HepG2 (cell line): Measurements from ENCODE around the gene EYA2. TPM values are rescaled to one million over a fixed set of nuclear protein-coding genes. Genes with fewer than 3 reads are reported as not detected.

ENCODE experiments used
- ATF5 ChIP-seq: sonication (generic); formaldehyde crosslinking; IDR thresholded peaks from 2 replicates; pipeline ENCODE4 v1.4.0; 2020; ENCODE audit warnings: mild to moderate bottlenecking, low read depth, missing genetic modification reagents
- DNMT3B ChIP-seq: conservative IDR thresholded peaks from 2 replicates; pipeline ENCODE4 v1.6.1; 2016; ENCODE audit warnings: missing biosample characterization, control low read depth
- FOXM1 ChIP-seq: sonication (generic); formaldehyde crosslinking; IDR thresholded peaks from 2 replicates; pipeline ENCODE4 v1.5.0; 2020; ENCODE audit warnings: missing genetic modification reagents
- FOXO1 ChIP-seq: sonication (generic); formaldehyde crosslinking; IDR thresholded peaks from 2 replicates; pipeline ENCODE4 v1.4.0; 2020; ENCODE audit warnings: missing genetic modification reagents
- GABPB1 ChIP-seq: IDR thresholded peaks from 2 replicates; pipeline ENCODE4 v1.6.1; 2016; ENCODE audit warnings: mild to moderate bottlenecking, missing genetic modification reagents, moderate library complexity, missing compliant biosample characterization
- HDAC1 ChIP-seq: sonication (generic); formaldehyde crosslinking; IDR thresholded peaks from 2 replicates; pipeline ENCODE4 v1.5.1; 2020; ENCODE audit warnings: mild to moderate bottlenecking, missing genetic modification reagents
- HDAC2 ChIP-seq: sonication (generic); formaldehyde crosslinking; IDR thresholded peaks from 2 replicates; pipeline ENCODE4 v1.4.0; 2020; ENCODE audit warnings: missing genetic modification reagents
- KMT2B ChIP-seq: IDR thresholded peaks from 2 replicates; pipeline ENCODE4 v1.6.1; 2016; ENCODE audit warnings: missing genetic modification reagents, missing compliant biosample characterization
- MAFG ChIP-seq: sonication (generic); formaldehyde crosslinking; IDR thresholded peaks from 2 replicates; pipeline ENCODE4 v1.5.1; 2020; ENCODE audit warnings: mild to moderate bottlenecking, missing genetic modification reagents
- MLXIP ChIP-seq: sonication (generic); formaldehyde crosslinking; IDR thresholded peaks from 2 replicates; pipeline ENCODE4 v1.9.0; 2021; ENCODE audit warnings: missing genetic modification reagents, borderline replicate concordance
- RBFOX2 ChIP-seq: fragments of 200-400 bp; formaldehyde crosslinking; IDR thresholded peaks from 2 replicates; pipeline ENCODE4 v1.6.1; 2017; ENCODE audit warnings: low read depth, mild to moderate bottlenecking, low read length
- RFXAP ChIP-seq: sonication (generic); formaldehyde crosslinking; IDR thresholded peaks from 2 replicates; pipeline ENCODE4 v1.4.0; 2020; ENCODE audit warnings: missing genetic modification reagents, borderline replicate concordance
- RXRB ChIP-seq: IDR thresholded peaks from 2 replicates; pipeline ENCODE4 v1.6.1; 2016; ENCODE audit warnings: borderline replicate concordance, missing genetic modification reagents, missing compliant biosample characterization
- SOX13 ChIP-seq, 3 experiments: fragments of 450-650 bp in 1 of 3; sonication (generic) in 1 of 3; formaldehyde crosslinking in 1 of 3; IDR thresholded peaks in 2 of 3; conservative IDR thresholded peaks in 1 of 3; 2 replicates each; pipeline versions ENCODE4 v1.5.0 to v1.6.1; 2016 to 2020; ENCODE audit warnings: antibody characterized with exemption in 1 of 3, mild to moderate bottlenecking in 1 of 3, missing compliant biosample characterization in 1 of 3, missing genetic modification reagents in 1 of 3, moderate library complexity in 1 of 3
- SRSF1 ChIP-seq: fragments of 200-400 bp; formaldehyde crosslinking; optimal IDR thresholded peaks from 2 replicates; pipeline ENCODE3; 2017; ENCODE audit warnings: mild to moderate bottlenecking, low read depth, low read length, moderate library complexity
- THAP8 ChIP-seq: sonication (generic); formaldehyde crosslinking; IDR thresholded peaks from 2 replicates; pipeline ENCODE4 v1.5.1; 2020; ENCODE audit warnings: missing genetic modification reagents, mild to moderate bottlenecking, borderline replicate concordance
- ZNF121 ChIP-seq: sonication (generic); formaldehyde crosslinking; IDR thresholded peaks from 2 replicates; pipeline ENCODE4 v1.5.0; 2020; ENCODE audit warnings: mild to moderate bottlenecking, missing genetic modification reagents
- ZNF251 ChIP-seq: sonication (generic); formaldehyde crosslinking; IDR thresholded peaks from 2 replicates; pipeline ENCODE4 v1.9.0; 2021; ENCODE audit warnings: mild to moderate bottlenecking, missing genetic modification reagents
- ZNF317 ChIP-seq: sonication (generic); formaldehyde crosslinking; IDR thresholded peaks from 2 replicates; pipeline ENCODE4 v1.5.0; 2020; ENCODE audit warnings: mild to moderate bottlenecking, missing genetic modification reagents
- ZNF367 ChIP-seq: sonication (generic); formaldehyde crosslinking; IDR thresholded peaks from 2 replicates; pipeline ENCODE4 v1.4.0; 2020; ENCODE audit warnings: missing genetic modification reagents, borderline replicate concordance
- ZNF724P ChIP-seq: sonication (generic); formaldehyde crosslinking; IDR thresholded peaks from 2 replicates; pipeline ENCODE4 v1.8.0; 2022; ENCODE audit warnings: missing genetic modification reagents, borderline replicate concordance
- ZNF772 ChIP-seq: sonication (generic); formaldehyde crosslinking; IDR thresholded peaks from 2 replicates; pipeline ENCODE4 v1.5.0; 2020; ENCODE audit warnings: mild to moderate bottlenecking, missing genetic modification reagents
- ZNF784 ChIP-seq: sonication (generic); formaldehyde crosslinking; IDR thresholded peaks from 2 replicates; pipeline ENCODE4 v1.5.1; 2020; ENCODE audit warnings: missing genetic modification reagents, mild to moderate bottlenecking, borderline replicate concordance
- ZSCAN31 ChIP-seq: sonication (generic); formaldehyde crosslinking; IDR thresholded peaks from 2 replicates; pipeline ENCODE4 v1.5.0; 2020; ENCODE audit warnings: low read depth, mild to moderate bottlenecking, missing genetic modification reagents
- polyA plus RNA-seq, 8 experiments: library from polyadenylated mRNA; depleted of rRNA in 3 of 8; stranded (reverse) in 7 of 8; unstranded in 1 of 8; fragments of >200 nt; fragmentation: Illumina TruSeq in 4 of 8; extraction: Trizol in 4 of 8; gene quantifications; 2 replicates each; pipeline versions ENCODE4 v1.2.1 to v1.2.3, GENCODE V29; 2011 to 2016; ENCODE audit warnings: low read depth in 4 of 8, missing spikeins in 1 of 8, mixed read lengths in 1 of 8; ENCODE audit not compliant: insufficient read depth in 1 of 8
- total RNA-seq, 5 experiments: library from RNA; depleted of rRNA; stranded (reverse); fragments of >200 nt; fragmentation: Illumina TruSeq; extraction: Trizol; gene quantifications; 2 replicates each; pipeline ENCODE4 v1.2.3, GENCODE V29; 2016; ENCODE audit warnings: low read depth in 1 of 5

EYA2 gene
- total and polyA plus RNA-seq, 2 of the 13 experiments (the other 11 are each of a cell fraction or from before 2014, with no cell fraction given): not detected

DNA sequence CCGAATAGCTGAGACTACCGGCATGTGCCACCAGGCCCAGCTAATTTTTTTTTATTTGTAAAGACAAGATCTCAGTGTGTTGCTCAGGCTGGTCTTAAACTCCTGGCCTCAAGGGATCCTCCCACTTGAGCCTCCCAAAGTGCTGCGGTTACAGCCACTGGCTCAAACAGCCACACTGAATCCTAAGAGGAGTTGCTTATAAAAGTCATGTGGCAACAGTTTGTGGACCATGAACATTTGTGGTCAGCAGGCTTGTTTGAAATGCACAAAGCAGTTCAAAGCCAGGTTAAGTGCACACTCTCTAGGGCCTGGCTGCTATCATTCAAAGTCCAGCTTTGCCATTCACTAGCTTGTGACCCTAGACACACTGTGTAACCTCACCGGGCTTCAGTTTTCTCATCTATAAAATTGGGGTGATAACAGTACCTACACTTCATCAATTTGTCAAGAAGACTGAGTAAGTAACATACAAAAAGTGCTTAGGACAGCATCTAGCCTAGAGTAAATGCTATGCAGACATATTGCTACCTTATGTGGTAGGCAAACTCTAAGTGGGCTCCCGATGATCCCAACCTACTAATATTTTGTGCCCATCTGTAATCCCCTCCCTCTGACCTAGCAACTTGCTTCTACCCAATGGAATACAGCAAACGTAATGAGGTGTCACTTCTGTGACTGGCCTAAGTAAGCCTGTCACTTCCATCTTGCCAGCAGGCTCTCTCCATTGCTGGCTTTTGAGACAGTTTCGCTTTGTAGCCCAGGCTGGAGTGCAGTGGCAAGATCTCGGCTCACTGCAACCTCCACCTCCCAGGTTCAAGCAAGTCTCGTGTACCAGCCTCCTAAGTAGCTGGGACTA, 338.9 kb downstream of the EYA2 start (continued):
- TF ChIP-seq MLXIP: no peak
- TF ChIP-seq SOX13 (IDR thresholded peaks at IDR 0.05): peak; percentile 62; the same call in 1 of the 2 replicates
- TF ChIP-seq SOX13 (CRISPR knock-in tag; conservative IDR thresholded peaks at IDR 0.05 in 1 of 2, IDR thresholded peaks at IDR 0.05 in 1 of 2): peak in 1 of 2 experiments; percentile 93; a peak in 2 of 4 replicates
- no peak; the same call in 1 of the 2 replicates for TF ChIP-seq ZNF784
- 0 out of 2 replicates have a peak, but pooled peaks have one; percentile 70 for TF ChIP-seq ZNF724P (CRISPR knock-in tag)
- TF ChIP-seq ZNF367 (CRISPR knock-in tag): no peak
- peak; percentile 72; the same call in 1 of the 2 replicates for TF ChIP-seq HDAC1 (CRISPR knock-in tag)
- TF ChIP-seq FOXO1: peak; percentile 94
- peak; percentile 86 for TF ChIP-seq RFXAP (CRISPR knock-in tag)
- 0 out of 2 replicates have a peak, but pooled peaks have one; percentile 68 for TF ChIP-seq ZSCAN31 (CRISPR knock-in tag)
- TF ChIP-seq FOXM1 (CRISPR knock-in tag): peak; percentile 62
- TF ChIP-seq THAP8 (CRISPR knock-in tag): no peak; the same call in 1 of the 2 replicates
- TF ChIP-seq KMT2B: no peak
- no peak for TF ChIP-seq SRSF1
- no peak for TF ChIP-seq ZNF251 (CRISPR knock-in tag)
- TF ChIP-seq DNMT3B (CRISPR knock-in tag): no peak
- peak; percentile 13; the same call in 1 of the 2 replicates for TF ChIP-seq ZNF121 (CRISPR knock-in tag)
- TF ChIP-seq RBFOX2: no peak
- TF ChIP-seq ATF5 (CRISPR knock-in tag): 0 out of 2 replicates have a peak, but pooled peaks have one; percentile 23
- peak; percentile 85 for TF ChIP-seq ZNF317
- peak; percentile 94 for TF ChIP-seq HDAC2
- TF ChIP-seq RXRB (CRISPR knock-in tag): peak; percentile 100
- TF ChIP-seq ZNF772: peak; percentile 89
- TF ChIP-seq MAFG: no peak
- no peak; the same call in 1 of the 2 replicates for TF ChIP-seq GABPB1
